ENCODE measurements around the gene ICA1L.

ICA1L gene

GRCh38 chr2:202780514-202781021, 91.0 kb downstream of the ICA1L start:
- no peak for DNase-seq

DNA sequence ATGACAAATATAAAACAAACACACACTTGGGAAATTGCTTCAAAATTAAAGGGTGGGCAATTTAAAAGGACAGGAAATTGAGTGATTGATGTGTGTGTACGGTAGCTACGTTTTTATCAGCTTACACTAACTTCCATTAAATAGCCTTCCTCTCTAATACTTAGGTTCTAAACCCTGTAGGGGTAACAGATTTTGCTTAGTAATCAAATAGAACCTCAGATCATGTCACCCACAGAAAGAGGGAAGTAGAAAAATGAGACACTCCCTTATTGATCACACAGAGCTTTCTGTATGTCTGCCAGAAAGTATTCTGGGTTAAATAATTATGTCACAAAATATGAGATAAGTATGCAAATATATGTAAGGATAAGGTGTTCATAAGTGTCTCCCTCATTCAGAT, 93.3 kb downstream of the ICA1L start:
- DNase-seq, result no peak

- no peak for DNase-seq
Measured at GRCh38 chr2:202774104-202774503, 97.5 kb downstream of the ICA1L start.

DNA sequence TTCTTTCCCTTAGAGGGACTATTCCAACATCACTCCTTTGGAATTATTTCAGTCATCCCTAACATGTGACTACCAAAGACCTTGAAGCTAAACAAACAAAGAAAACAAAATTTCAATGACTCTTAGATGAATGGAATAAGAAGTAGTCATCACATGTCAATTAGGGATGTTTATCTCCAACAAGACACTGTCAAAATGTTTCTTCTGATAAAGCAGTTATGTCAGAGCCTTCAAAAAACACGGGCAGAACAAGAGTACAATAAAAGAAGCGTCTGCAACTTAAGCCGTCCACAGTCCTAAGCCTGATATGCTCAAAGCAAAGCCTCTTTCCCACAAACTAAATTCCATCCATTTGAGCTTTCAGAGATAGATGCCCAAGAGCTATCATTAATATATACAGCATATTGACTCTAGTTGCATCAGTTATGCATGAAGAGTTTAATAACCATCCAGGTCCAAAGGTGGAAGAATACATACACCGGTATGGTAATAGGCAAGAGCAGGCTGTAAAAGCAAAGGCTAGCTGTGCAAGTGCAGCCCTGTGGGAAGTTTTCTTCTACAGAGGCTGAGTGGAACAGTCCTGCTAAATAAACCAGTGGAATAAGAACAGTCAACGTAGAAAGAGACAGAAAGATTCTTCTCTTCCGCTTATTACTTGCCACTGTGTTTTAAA, 98.1 kb downstream of the ICA1L start:
- no peak for DNase-seq

DNA sequence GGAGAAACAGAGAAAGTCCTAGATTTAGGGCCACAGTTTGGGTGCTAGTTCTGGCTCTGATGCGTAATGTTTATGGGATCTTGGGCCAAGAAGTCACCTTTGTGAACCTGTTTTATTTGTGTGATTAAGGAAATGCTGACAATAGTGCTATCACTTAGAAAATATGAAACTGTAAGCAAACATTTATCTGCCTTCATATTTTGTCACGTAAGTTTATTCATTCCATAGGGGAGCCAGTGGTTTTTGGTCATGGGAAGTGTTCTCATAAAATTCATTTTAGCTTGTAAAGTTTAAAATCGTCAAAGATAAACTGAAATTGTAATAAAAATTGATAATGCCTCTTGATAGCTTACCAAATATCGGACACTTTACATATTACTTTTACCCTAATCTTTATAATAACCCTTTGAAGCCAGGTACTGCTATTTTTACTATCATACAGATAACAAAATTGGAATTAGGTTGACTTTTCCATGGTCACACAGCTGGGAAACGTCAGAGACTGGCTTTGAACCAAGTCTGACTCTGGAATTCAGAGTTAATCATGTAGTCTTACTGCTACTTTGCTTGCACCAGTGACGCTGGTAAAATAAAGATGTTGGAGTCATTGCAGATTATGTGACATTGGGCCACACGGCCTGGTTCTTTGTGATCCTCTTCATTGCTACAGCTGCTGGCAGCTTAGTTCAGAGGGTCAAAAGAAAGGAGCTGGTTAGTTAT, 99.7 kb downstream of the ICA1L start:
- DNase-seq, result no peak

DNA sequence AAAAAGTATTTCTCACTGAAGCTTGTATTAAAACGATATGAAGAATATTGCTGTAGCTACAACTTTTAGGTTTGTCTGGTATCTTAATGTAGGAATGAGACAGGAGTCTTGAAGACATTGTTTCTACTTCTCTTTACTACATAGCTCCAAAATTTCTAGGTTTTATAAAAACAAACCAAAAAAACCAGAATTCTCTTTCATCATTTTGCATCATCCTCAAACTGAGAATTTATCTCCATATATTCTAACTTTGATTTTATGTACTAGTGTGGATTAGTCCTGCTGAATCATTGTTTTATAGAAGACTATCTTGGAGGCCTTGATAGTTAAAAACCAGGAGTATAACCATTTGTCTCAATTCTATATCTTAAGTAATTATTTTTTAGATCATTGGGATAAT, 100.2 kb downstream of the ICA1L start:
- no peak for DNase-seq

- no peak for DNase-seq
Measured at GRCh38 chr2:202769201-202769600, 102.4 kb downstream of the ICA1L start.

DNA sequence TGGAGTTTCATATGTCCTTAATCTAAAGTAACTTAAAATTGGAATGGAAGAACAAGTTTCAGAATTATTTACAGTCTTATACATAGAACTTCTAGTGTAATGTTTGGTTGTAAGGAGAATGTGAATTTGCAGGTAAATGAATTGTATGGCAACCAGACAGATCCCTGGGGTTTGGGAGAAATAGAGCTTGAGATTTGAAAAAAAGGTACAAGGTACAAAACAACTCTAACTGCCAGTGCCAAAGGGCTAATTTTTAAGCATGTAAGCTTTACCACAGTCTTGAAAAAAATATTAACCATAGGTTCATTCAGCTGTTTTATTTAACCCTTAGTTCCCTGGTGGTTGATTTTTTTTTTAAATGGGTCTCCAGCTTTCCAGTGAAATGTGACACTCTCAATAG, 103.3 kb downstream of the ICA1L start:
- no peak for DNase-seq

- no peak for DNase-seq
Measured at GRCh38 chr2:202765436-202765835, 106.1 kb downstream of the ICA1L start.

DNA sequence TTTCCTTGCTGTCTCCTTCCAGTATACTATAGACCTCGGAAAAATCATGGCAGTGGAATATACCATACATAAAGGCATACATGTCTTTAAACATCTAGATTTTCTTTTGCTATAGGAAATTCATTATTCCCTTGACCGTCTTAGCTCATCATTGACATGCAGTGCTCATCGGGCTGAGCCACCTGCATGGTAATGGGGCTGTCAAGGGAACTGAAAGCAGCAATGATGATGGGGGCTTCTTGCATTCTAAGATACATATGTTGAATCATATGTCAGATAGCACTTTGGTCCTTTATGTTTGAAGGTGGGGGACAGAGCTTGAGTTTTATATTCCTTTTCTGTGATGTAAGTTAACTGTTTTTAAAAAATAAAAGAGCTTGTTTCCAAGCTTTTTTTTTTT, 106.6 kb downstream of the ICA1L start:
- DNase-seq, result no peak

- DNase-seq, result no peak
Measured at GRCh38 chr2:202763916-202764315, 107.7 kb downstream of the ICA1L start.

DNA sequence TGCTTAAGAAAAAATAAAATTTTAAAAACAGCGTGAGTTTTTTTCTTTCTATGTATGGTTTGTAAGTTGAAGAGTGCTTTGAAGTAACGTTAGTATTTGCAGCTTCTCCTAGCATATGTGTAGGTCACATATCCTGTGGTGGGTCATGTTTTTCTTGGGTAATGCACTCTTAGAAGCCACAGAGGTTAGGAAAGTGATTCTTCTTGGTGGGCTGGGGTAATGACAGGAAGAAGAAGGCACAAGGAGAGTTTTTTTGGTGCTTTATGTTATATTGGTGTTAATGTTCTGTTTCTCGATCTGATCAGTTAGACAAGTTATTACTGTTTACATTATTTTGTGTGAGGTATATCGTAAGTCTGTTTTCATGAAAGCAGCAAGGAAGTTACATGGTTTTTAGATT, 109.0 kb downstream of the ICA1L start:
- no peak for DNase-seq

- DNase-seq, result no peak
Measured at GRCh38 chr2:202760848-202761247, 110.7 kb downstream of the ICA1L start.

GRCh38 chr2:202758604-202759003, 113.0 kb downstream of the ICA1L start:
- no peak for DNase-seq

DNA sequence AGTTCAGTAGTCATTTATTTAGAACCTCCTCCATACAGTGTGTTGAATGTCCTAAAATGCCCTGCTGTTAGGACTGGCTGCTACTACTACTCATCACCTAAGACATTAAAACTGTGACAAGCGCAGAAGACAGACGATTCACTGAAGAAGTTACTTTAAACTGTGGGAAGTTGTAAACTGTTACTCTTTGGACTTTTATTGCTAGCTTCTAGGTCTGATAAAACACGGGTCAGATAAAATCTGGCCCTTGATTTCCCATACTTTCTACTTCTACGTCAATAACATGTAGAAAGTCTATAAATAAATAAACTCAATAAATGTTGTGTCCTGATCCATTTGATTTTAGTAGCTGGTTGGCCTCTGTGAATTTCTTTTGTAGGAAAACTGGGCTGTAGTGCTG, 113.4 kb downstream of the ICA1L start:
- DNase-seq, result no peak

- DNase-seq, result no peak
Measured at GRCh38 chr2:202757339-202757738, 114.2 kb downstream of the ICA1L start.

- DNase-seq, result no peak
Measured at GRCh38 chr2:202756598-202756997, 115.0 kb downstream of the ICA1L start.

DNA sequence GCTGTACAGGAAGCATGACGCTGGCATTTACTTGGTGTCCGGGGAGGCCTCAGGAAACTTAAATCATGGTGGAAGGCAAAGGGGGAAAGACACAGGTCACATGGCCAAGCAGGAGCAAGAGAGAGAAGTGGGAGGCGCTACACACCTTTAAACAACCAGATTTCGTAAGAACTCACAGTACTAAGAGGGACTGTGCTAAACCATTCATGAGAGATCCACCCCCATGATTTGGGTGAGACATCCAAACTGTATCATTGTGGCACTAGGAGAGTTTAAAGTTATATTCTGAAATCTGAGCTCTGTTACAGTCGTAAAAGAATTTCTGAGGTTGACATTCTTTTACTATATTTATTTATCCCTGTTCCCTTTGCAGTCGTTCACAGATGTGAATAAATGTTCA, 116.6 kb downstream of the ICA1L start:
- no peak for DNase-seq

- no peak for DNase-seq
Measured at GRCh38 chr2:202752071-202752470, 119.5 kb downstream of the ICA1L start.

- DNase-seq, result no peak
Measured at GRCh38 chr2:202750763-202751427, 120.7 kb downstream of the ICA1L start.

GRCh38 chr2:202749477-202749876, 122.1 kb downstream of the ICA1L start:
- DNase-seq, result no peak

DNA sequence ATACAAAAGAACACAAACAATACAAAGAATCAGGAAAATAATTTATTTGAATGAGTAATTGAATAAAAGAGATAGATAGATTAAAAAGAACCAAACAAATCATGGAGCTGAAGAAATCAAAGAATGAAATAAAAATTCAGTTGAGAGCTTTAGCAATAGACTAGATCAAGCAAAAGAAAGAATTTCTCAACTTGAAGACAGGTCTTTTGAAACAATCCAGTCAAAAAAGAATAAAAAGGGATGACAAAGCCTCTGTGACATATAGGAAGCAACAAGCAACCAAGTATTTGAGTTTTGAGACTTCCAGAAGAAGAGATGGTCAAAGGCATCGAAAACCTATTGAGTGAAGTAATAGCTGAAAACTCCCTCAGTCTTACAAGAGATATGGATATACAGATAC, 128.0 kb downstream of the ICA1L start:
- no peak for DNase-seq

- DNase-seq, result no peak
Measured at GRCh38 chr2:202736826-202737225, 134.7 kb downstream of the ICA1L start.

- no peak for DNase-seq
Measured at GRCh38 chr2:202726070-202726469, 145.5 kb downstream of the ICA1L start.
